Karpas-422 (cell line): ENCODE results near the gene CCDC91. TPM values are rescaled to one million over a fixed set of nuclear protein-coding genes. Genes with fewer than 3 reads are reported as not detected.

Experiments used
- DNase-seq: peaks from one replicate; pipeline ENCODE4 v3.0.0-alpha.2; 2015
- H2AFZ ChIP-seq: fragments of 200-600 bp; sonication (generic); 2 replicates; pipeline ENCODE4 v1.6.1; 2014; ENCODE audit warnings: antibody characterized with exemption, low read length, mixed read lengths
- H3K27ac ChIP-seq: fragments of 200-600 bp; sonication (generic); 2 replicates; pipeline ENCODE4 v1.5.1; 2014; ENCODE audit warnings: mild to moderate bottlenecking, low read length, moderate library complexity
- H3K27me3 ChIP-seq: fragments of 200-600 bp; sonication (generic); 2 replicates; pipeline ENCODE4 v1.6.1; 2014; ENCODE audit warnings: low read length, mixed read lengths
- H3K36me3 ChIP-seq: fragments of 200-600 bp; sonication (generic); 2 replicates; pipeline ENCODE4 v1.6.1; 2014; ENCODE audit warnings: low read length, mixed read lengths; ENCODE audit not compliant: insufficient read depth
- H3K4me1 ChIP-seq: fragments of 200-600 bp; sonication (generic); 2 replicates; pipeline ENCODE4 v1.6.1; 2014; ENCODE audit warnings: mild to moderate bottlenecking, low read length, mixed read lengths
- H3K4me2 ChIP-seq: fragments of 200-600 bp; sonication (generic); 2 replicates; pipeline ENCODE4 v1.6.1; 2014; ENCODE audit warnings: low read length, low read depth, mild to moderate bottlenecking; ENCODE audit not compliant: poor library complexity, severe bottlenecking
- H3K4me3 ChIP-seq: fragments of 200-600 bp; sonication (generic); 2 replicates; pipeline ENCODE4 v1.5.1; 2014; ENCODE audit warnings: mild to moderate bottlenecking, antibody characterized with exemption, low read length, mixed read lengths
- H3K79me2 ChIP-seq: fragments of 200-600 bp; sonication (generic); 2 replicates; pipeline ENCODE4 v1.6.1; 2014; ENCODE audit warnings: mild to moderate bottlenecking, low read length, mixed read lengths
- H3K9ac ChIP-seq: fragments of 200-600 bp; sonication (generic); 2 replicates; pipeline ENCODE4 v1.6.0; 2014; ENCODE audit warnings: low read length
- H3K9me2 ChIP-seq: fragments of 200-600 bp; sonication (generic), shearing (Covaris generic); replicated peaks from 2 replicates; pipeline ENCODE4 v1.6.0; 2014; ENCODE audit warnings: mild to moderate bottlenecking, low read length, moderate library complexity; ENCODE audit not compliant: insufficient read depth
- H3K9me3 ChIP-seq: fragments of 300-700, 200-600 bp; sonication (generic); 2 replicates; pipeline ENCODE4 v1.6.1; 2014; ENCODE audit warnings: low read length, mixed read lengths
- H4K20me1 ChIP-seq: fragments of 200-600 bp; sonication (generic); 2 replicates; pipeline ENCODE4 v1.6.1; 2014; ENCODE audit warnings: mild to moderate bottlenecking, antibody characterized with exemption, low read length, low read depth; ENCODE audit not compliant: insufficient read depth
- total RNA-seq: library from RNA; depleted of rRNA; stranded (reverse); fragments of >200 nt; shearing (Covaris generic); gene quantifications from 2 replicates; pipeline ENCODE4 v1.2.3, GENCODE V29; 2014; ENCODE audit warnings: low replicate concordance

The CCDC91 gene
- total RNA-seq, 1 experiment from 2014 or later: 115 TPM

- Histone ChIP-seq H3K4me2 (no peak overlapping the region), H3K4me1 (no peaks in the 10 kb centered on the region), H3K36me3 (peaks cover 3% of the 10 kb centered on the region; the same call in 1 of the 2 replicates), H3K9ac (no peak overlapping the region), H3K4me3 (no peak overlapping the region), H3K79me2 (no peaks in the 10 kb centered on the region), H3K9me2 (no peaks in the 10 kb centered on the region), H3K27me3 (no peaks in the 10 kb centered on the region), H2AFZ (no peak overlapping the region), H3K27ac (no peak overlapping the region), H4K20me1 (no peaks in the 10 kb centered on the region), H3K9me3 (no peaks in the 10 kb centered on the region)
- no peak for DNase-seq
Observed at GRCh38 chr12:28489246-28489645, 299.0 kb downstream of the CCDC91 start.

DNA sequence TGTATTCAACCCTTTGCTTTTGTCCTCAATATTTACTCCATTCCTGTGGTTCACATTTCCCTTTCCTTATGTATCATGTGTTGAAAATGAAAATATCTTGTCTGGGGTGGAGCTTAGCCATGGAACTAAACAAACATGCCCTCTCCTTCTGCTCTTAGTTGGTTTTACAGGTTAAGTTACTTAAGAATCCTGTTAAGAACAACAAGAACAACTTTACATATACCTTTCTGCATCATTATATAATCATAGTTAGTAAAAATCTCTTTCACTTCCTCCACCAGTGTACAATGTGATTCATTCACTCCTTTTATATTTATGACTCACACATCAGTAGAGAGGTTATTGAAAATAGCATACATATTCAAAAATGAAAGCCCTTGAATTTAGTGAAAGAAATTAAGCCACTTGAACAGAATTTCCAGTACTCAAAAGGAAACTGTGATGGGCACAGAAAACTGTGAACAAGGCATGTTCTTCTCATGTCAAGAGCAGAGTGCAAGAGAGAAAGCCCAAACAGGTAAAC lies 307.7 kb downstream of the CCDC91 start:
- H3K9ac ChIP-seq: no peak overlapping the region
- H3K27me3 ChIP-seq: no peaks in the 10 kb centered on the region
- H4K20me1 ChIP-seq: no peaks in the 10 kb centered on the region
- H3K9me3 ChIP-seq: no peaks in the 10 kb centered on the region
- peak; percentile 50 for DNase-seq
- H3K79me2 ChIP-seq: no peaks in the 10 kb centered on the region
- no peak overlapping the region for H3K27ac ChIP-seq
- H3K9me2 ChIP-seq: no peaks in the 10 kb centered on the region
- H3K4me3 ChIP-seq: no peak overlapping the region
- H2AFZ ChIP-seq: no peak overlapping the region
- H3K36me3 ChIP-seq: no peaks in the 10 kb centered on the region
- H3K4me1 ChIP-seq: peaks cover 10% of the 10 kb centered on the region
- H3K4me2 ChIP-seq: no peak overlapping the region

DNA sequence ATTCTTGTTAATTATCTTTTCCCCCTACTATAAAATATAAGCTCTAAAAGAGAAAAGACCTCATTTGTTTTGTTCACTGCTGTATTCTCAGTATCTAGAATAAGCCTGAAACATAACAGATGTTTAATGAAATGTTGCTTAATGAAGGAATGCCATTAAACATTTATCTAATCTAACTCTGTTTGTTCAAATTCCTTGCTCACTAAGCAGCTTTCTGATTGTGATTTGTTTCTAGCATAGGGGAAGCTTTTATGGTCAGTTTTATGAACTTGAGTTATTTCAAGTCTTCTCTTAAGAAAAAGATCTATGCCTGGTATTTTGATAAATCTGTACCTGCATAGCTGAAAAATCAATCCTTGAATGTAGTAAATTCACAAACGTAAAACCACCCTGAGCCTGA lies 308.6 kb downstream of the CCDC91 start:
- no peak for DNase-seq
- Histone ChIP-seq H3K27ac (no peak overlapping the region), H3K9me3 (no peaks in the 10 kb centered on the region), H4K20me1 (no peaks in the 10 kb centered on the region), H3K4me2 (no peak overlapping the region), H3K79me2 (no peaks in the 10 kb centered on the region), H2AFZ (no peak overlapping the region), H3K9ac (no peak overlapping the region), H3K9me2 (no peaks in the 10 kb centered on the region), H3K27me3 (no peaks in the 10 kb centered on the region), H3K36me3 (no peaks in the 10 kb centered on the region), H3K4me3 (no peak overlapping the region), H3K4me1 (peaks cover 10% of the 10 kb centered on the region)

DNA sequence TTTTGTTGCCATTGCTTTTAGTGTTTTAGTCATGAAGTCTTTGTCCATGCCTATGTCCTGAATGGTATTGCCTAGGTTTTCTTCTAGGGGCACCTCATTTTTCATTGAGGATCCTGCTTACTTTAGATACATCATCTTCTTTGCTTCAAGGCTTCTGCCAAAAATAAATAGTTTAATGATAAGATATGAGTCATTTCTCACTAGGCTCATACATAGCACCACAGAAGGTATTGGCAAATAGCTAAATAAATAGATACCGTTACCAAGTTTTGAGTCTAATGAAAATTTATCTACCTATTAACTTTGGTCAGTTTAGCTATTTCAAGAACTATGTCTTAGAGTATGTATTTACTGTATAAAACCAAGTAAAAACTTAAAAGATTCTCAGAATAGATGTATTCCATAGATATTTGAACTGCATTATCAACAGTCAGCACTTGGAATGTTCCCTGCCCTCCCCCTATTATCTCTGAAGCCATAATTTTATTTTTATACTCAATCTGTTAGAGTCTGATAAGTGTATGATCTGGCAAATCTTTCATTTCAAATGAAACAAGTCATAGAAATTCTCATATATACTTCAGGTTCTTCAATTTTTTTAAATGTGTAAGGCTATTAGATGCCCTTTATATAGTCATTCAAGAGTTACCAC lies 310.2 kb downstream of the CCDC91 start:
- H3K27me3 ChIP-seq: no peaks in the 10 kb centered on the region
- no peaks in the 10 kb centered on the region for H4K20me1 ChIP-seq
- no peak overlapping the region for H2AFZ ChIP-seq
- peaks cover 10% of the 10 kb centered on the region for H3K4me1 ChIP-seq
- H3K4me3 ChIP-seq: no peak overlapping the region
- H3K9me2 ChIP-seq: no peaks in the 10 kb centered on the region
- H3K79me2 ChIP-seq: no peaks in the 10 kb centered on the region
- no peak overlapping the region for H3K9ac ChIP-seq
- H3K36me3 ChIP-seq: no peaks in the 10 kb centered on the region
- H3K27ac ChIP-seq: no peak overlapping the region
- no peaks in the 10 kb centered on the region for H3K9me3 ChIP-seq
- no peak overlapping the region for H3K4me2 ChIP-seq
- DNase-seq: no peak

- no peak overlapping the region for H3K9ac ChIP-seq
- H3K4me2 ChIP-seq: no peak overlapping the region
- no peak overlapping the region for H2AFZ ChIP-seq
- H3K27ac ChIP-seq: no peak overlapping the region
- H3K4me3 ChIP-seq: no peak overlapping the region
- H3K36me3 ChIP-seq: no peaks in the 10 kb centered on the region
- no peak for DNase-seq
- H3K9me2 ChIP-seq: no peaks in the 10 kb centered on the region; the same call in 1 of the 2 replicates
- H4K20me1 ChIP-seq: no peaks in the 10 kb centered on the region
- H3K4me1 ChIP-seq: peaks cover 12% of the 10 kb centered on the region
- no peaks in the 10 kb centered on the region for H3K79me2 ChIP-seq
- no peaks in the 10 kb centered on the region for H3K27me3 ChIP-seq
- H3K9me3 ChIP-seq: no peaks in the 10 kb centered on the region
Observed at GRCh38 chr12:28506271-28506670, 316.0 kb downstream of the CCDC91 start.

- Histone ChIP-seq H3K4me1 (peaks cover 12% of the 10 kb centered on the region), H3K4me3 (no peak overlapping the region), H3K4me2 (no peak overlapping the region), H3K9me2 (no peaks in the 10 kb centered on the region; the same call in 1 of the 2 replicates), H4K20me1 (no peaks in the 10 kb centered on the region), H3K9me3 (no peaks in the 10 kb centered on the region), H3K27me3 (no peaks in the 10 kb centered on the region), H3K27ac (no peak overlapping the region), H3K79me2 (no peaks in the 10 kb centered on the region), H2AFZ (no peak overlapping the region), H3K9ac (no peak overlapping the region), H3K36me3 (no peaks in the 10 kb centered on the region)
- no peak for DNase-seq
Observed at GRCh38 chr12:28507033-28507432, 316.8 kb downstream of the CCDC91 start.

DNA sequence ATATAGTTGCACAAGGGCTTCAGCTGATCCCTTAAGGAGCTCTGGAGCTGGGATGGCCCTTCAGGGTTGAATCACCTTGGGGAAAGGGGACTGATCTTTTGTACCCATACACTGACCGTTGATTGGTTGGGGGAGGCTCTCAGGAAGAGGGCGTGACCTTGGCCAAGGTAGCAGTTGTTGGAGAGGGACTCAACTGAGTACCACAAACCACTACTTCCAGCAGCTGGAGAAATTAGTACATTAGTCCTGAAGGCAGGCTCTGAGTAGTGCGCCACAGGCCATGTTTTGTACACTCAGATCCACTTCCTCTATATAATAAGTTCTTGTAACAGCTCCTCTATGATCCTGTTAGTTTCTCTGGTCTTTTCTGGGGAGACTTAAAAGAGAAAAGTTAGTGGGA lies 317.6 kb downstream of the CCDC91 start:
- Histone ChIP-seq H3K4me3 (no peak overlapping the region), H3K79me2 (no peaks in the 10 kb centered on the region), H3K4me1 (peaks cover 12% of the 10 kb centered on the region), H3K9me3 (no peaks in the 10 kb centered on the region), H2AFZ (no peak overlapping the region), H3K27me3 (no peaks in the 10 kb centered on the region), H3K9ac (no peak overlapping the region), H3K9me2 (no peaks in the 10 kb centered on the region; the same call in 1 of the 2 replicates), H4K20me1 (no peaks in the 10 kb centered on the region), H3K27ac (no peak overlapping the region), H3K4me2 (no peak overlapping the region), H3K36me3 (no peaks in the 10 kb centered on the region)
- no peak for DNase-seq

DNA sequence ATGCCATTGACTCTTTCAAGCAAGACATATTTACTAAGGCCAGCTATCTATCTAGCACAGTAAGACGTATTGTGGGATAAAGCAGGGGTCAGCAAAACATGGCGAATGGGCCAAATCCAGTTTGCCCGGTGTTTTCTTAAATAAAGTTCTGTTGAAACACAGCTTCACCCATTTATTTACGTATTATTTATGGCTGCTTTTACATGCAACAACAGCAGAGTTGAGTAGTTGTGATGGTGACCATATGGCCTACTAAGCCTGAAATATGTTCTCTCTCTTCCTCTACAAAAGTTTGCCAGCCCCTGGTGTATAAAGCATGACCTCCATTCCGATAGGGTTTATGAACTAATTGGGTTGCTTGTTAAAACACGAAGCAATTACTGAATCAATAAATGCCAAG lies 322.1 kb downstream of the CCDC91 start:
- Histone ChIP-seq H3K9me3 (no peaks in the 10 kb centered on the region), H3K27ac (no peak overlapping the region)
- DNase-seq: no peak

More for the DNA sequence above, 322.1 kb downstream of the CCDC91 start:
- no peak overlapping the region for H3K4me2 ChIP-seq
- H3K9ac ChIP-seq: no peak overlapping the region
- H4K20me1 ChIP-seq: no peaks in the 10 kb centered on the region
- H3K4me1 ChIP-seq: peaks cover 8% of the 10 kb centered on the region
- no peak overlapping the region for H3K4me3 ChIP-seq
- H2AFZ ChIP-seq: no peak overlapping the region
- H3K9me2 ChIP-seq: no peaks in the 10 kb centered on the region; the same call in 1 of the 2 replicates
- H3K79me2 ChIP-seq: no peaks in the 10 kb centered on the region
- no peaks in the 10 kb centered on the region for H3K27me3 ChIP-seq
- H3K36me3 ChIP-seq: no peaks in the 10 kb centered on the region
